Mucosa of descending colon (tissue), 3 donors: ENCODE measurements around the gene TMEM86B. TPM values are rescaled to one million over a fixed set of nuclear protein-coding genes. Genes with fewer than 3 reads are reported as not detected.

ENCODE experiments used
- ATAC-seq: fragments of 200-7000 bp; cut with Tn5 transposase; one replicate; pipeline ENCODE4 v1.9.1; 2020; ENCODE audit warnings: mild to moderate bottlenecking, moderate library complexity
- DNase-seq, 3 donors: peaks; one replicate each; pipeline ENCODE4 v3.0.0-alpha.2; 2020
- H3K36me3 ChIP-seq: fragments of 200-600 bp; one replicate; pipeline ENCODE4 v1.8.0; 2021; ENCODE audit warnings: low read depth, mild to moderate bottlenecking
- H3K4me1 ChIP-seq: fragments of 200-600 bp; one replicate; pipeline ENCODE4 v1.8.0; 2021; ENCODE audit warnings: low read depth, mild to moderate bottlenecking
- H3K4me3 ChIP-seq: fragments of 200-600 bp; one replicate; pipeline ENCODE4 v1.8.0; 2021; ENCODE audit warnings: mild to moderate bottlenecking
- H3K9me3 ChIP-seq: fragments of 200-600 bp; one replicate; pipeline ENCODE4 v1.8.0; 2021; ENCODE audit warnings: mild to moderate bottlenecking
- intact Hi-C, 2 donors: fragments of 100-400 bp; cut with DNase I in 1 of 2; cut with micrococcal nuclease in 1 of 2; formaldehyde crosslinking; loops; one replicate each; pipeline versions ENCODE4 v1.11.0 to v1.11.1; 2022; cut with DNase I, micrococcal nuclease
- total RNA-seq, 3 donors: library from RNA; stranded (reverse); fragmentation: NEBNext Ultra II Directional in 2 of 3; extraction: Animal tissue kit (Norgen Biotek cat#: 25700) in 2 of 3; gene quantifications; one replicate each; pipeline versions ENCODE4 v1.2.1 to v1.2.4, GENCODE V29; 2021 to 2023
- TF ChIP-seq, protein P1 (sequence below): fragments of 200-600 bp; IDR thresholded peaks from one replicate; pipeline ENCODE4 v1.8.0; 2022; ENCODE audit warnings: antibody characterized with exemption, mild to moderate bottlenecking
- donor health status: DM: no; HTN: no; CAD: no; lungs with moderate emphysema.
- donor health status: DM: no; HTN: no; CAD: no.
- donor health status: DM: no; HTN: yes; CAD: no.

Gene TMEM86B
- total RNA-seq, 3 donors from 2014 or later = 3.4 to 4.5 (median 3.7) TPM

DNA sequence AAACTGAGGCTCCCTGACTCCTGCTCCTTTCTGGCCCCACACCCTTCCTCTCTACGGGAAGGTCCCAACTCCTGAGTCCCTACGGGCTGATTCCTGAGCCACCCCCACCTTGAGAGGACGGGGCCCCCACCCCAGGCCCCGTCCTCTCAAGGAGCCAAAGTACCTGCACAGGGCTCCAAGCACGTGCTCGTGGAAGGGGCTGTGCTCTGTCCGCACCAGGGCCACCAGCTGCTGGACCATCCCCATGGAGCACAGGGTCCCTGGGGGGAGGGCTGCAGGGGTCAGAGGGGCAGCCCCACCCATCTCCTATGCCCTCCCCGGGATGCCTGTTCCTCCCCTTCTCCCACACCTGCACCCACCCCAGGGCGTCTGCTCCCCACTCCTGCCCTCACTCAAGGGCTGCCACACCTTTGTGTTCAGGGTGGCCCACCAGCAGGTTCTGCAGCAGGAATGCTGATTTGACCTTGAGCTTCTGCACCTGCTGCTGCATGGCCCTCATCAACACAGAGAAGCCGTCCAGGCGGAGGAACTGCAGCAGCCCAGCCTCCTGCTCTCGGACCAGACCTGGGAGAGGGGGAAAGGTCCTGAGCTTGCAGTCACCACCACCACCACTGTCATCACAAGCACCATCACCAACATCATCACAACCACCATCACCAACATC is 37.3 kb upstream of the TMEM86B start:
- TF ChIP-seq, protein P1, sequence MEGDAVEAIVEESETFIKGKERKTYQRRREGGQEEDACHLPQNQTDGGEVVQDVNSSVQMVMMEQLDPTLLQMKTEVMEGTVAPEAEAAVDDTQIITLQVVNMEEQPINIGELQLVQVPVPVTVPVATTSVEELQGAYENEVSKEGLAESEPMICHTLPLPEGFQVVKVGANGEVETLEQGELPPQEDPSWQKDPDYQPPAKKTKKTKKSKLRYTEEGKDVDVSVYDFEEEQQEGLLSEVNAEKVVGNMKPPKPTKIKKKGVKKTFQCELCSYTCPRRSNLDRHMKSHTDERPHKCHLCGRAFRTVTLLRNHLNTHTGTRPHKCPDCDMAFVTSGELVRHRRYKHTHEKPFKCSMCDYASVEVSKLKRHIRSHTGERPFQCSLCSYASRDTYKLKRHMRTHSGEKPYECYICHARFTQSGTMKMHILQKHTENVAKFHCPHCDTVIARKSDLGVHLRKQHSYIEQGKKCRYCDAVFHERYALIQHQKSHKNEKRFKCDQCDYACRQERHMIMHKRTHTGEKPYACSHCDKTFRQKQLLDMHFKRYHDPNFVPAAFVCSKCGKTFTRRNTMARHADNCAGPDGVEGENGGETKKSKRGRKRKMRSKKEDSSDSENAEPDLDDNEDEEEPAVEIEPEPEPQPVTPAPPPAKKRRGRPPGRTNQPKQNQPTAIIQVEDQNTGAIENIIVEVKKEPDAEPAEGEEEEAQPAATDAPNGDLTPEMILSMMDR = no peak
- no peaks in the 10 kb centered on the region for H3K36me3 ChIP-seq
- no peaks in the 10 kb centered on the region for H3K9me3 ChIP-seq
- ATAC-seq (no peak), DNase-seq (no peak)
- no peaks in the 10 kb centered on the region for H3K4me1 ChIP-seq
- H3K4me3 ChIP-seq = no peak overlapping the region
- intact Hi-C loops = no loop called here

DNA sequence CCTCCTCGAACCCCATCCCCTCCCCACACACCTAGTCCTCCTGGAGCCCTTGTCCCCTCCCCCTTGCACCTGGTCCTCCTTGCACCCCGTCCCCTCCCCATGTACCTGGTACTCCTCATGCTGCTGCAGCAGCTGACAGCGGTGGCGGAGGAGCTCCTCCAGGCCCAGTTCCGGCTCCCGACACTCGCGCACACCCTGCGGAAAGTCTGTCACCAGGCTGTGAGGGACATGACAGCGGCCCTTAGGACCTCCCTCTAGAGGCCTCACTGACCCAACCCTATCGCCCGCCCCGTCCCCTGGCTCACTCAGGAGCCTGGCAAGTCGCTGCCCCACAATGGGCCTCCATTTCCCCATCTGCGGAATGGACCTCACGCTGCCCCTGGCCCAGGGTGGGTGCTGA is 36.6 kb upstream of the TMEM86B start:
- no peak for ATAC-seq
- intact Hi-C loops = no loop called here
- TF ChIP-seq, protein P1 = no peak

DNA sequence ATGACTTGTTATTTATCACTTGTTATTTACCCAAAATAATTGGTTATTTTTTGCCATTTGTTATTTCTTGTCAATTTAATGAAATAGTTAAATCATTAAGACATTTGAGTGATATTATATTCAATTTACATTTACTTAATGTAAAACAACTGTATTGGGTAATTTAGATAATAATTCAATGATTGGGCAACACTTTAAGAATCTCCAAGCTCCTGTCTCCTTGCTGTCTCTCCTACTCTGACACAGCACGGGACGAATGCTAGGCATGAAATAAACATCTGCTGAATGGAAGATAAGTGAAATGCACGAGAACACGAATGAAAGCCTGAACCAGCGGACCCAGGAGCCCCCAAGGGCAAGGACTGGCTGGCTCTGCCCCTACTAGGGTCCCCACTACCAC is 36.0 kb upstream of the TMEM86B start:
- intact Hi-C loops = no loop called here
- DNase-seq = no peak
- no peak overlapping the region for H3K4me3 ChIP-seq
- peaks cover 4% of the 10 kb centered on the region for H3K4me1 ChIP-seq
- TF ChIP-seq, protein P1 = no peak
- H3K36me3 ChIP-seq = no peaks in the 10 kb centered on the region
- no peak for ATAC-seq
- no peaks in the 10 kb centered on the region for H3K9me3 ChIP-seq

More for the DNA sequence above, 36.6 kb upstream of the TMEM86B start:
- H3K36me3 ChIP-seq = no peaks in the 10 kb centered on the region
- H3K4me1 ChIP-seq = no peaks in the 10 kb centered on the region
- no peak for DNase-seq
- H3K9me3 ChIP-seq = no peaks in the 10 kb centered on the region
- no peak overlapping the region for H3K4me3 ChIP-seq

DNA sequence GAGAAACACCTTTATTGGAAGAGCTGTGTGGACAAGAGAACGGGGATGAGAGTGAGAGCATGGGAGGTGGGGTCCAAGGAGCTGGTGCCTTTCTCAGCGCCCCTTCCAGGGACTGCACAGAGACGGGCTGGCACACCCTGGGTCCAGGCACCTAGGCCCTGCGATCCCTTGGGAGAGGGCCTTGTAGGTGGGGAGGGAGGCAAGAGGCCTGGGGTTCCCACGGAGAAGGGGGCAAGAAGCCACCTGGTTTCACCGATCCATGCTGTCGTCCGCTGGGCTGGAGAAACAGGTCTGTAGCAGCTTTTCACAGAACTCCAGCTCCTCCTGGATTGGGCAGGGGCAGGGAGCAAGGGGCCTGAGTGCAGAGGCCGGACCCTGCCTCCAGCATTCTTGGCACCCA is 33.8 kb upstream of the TMEM86B start:
- no peak for ATAC-seq
- H3K36me3 ChIP-seq = peaks cover 6% of the 10 kb centered on the region
- peaks cover 12% of the 10 kb centered on the region for H3K4me1 ChIP-seq
- intact Hi-C loops = no loop called here
- H3K4me3 ChIP-seq = no peak overlapping the region
- no peak for DNase-seq
- H3K9me3 ChIP-seq = no peaks in the 10 kb centered on the region
- TF ChIP-seq, protein P1 = no peak

DNA sequence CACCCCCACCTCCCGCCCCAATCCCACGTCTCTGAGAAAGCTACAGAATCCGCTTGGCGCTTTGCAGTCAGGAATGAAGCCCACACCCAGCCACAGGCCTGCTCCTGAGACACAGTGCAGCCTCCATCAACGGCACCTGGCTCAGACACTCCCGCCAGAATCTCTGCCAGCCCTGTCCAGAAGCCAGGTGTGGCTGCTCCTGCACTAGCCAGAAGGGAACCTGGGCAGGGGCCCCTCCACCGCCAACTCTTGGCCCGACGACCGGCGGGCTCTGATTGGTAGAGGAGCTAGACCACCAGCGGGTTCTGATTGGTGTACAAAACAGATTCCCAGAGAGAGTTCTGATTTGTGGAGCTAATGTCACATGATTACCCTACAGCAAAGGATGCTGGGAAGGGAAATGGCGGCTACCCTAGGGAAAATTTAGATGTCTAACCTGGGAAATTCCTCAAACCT is 33.1 kb upstream of the TMEM86B start:
- H3K4me3 ChIP-seq = no peak overlapping the region
- no peak for DNase-seq
- no peak for ATAC-seq
- H3K4me1 ChIP-seq = peaks cover 19% of the 10 kb centered on the region
- intact Hi-C loops = no loop called here
- H3K36me3 ChIP-seq = peaks cover 6% of the 10 kb centered on the region
- TF ChIP-seq, protein P1 = no peak
- no peaks in the 10 kb centered on the region for H3K9me3 ChIP-seq
